Measurements from ENCODE around the gene BBS2.
A peak's percentile ranks its signal among the peaks of the same experiment; 100 is the strongest.

Gene BBS2

GRCh38 chr16:56470232-56470631 is 49.6 kb downstream of the BBS2 start:
- no peak for DNase-seq

GRCh38 chr16:56469748-56470147 is 50.1 kb downstream of the BBS2 start:
- no peak for DNase-seq

- DNase-seq: no peak
These were observed 51.0 kb downstream of the BBS2 start for GRCh38 chr16:56468800-56469199.

GRCh38 chr16:56466344-56466743 is 53.5 kb downstream of the BBS2 start:
- DNase-seq: no peak

- DNase-seq: no peak
These were observed 56.7 kb downstream of the BBS2 start for GRCh38 chr16:56463153-56463552.

- DNase-seq: no peak
These were observed 57.6 kb downstream of the BBS2 start for GRCh38 chr16:56462064-56462796.

GRCh38 chr16:56460101-56460500 is 59.7 kb downstream of the BBS2 start:
- DNase-seq: no peak

- no peak for DNase-seq
These were observed 61.8 kb downstream of the BBS2 start for GRCh38 chr16:56457927-56458470.

- DNase-seq: peak; percentile 8
These were observed 67.8 kb downstream of the BBS2 start for GRCh38 chr16:56451753-56452689.

- peak; percentile 95 for DNase-seq
These were observed 68.7 kb downstream of the BBS2 start, which contains the start of the genes NUDT21 and OGFOD1 for GRCh38 chr16:56450986-56451752. NUDT21 (minus strand) TSS chr16:56451332; CDS start chr16:56451202, 130 bp downstream. OGFOD1 (plus strand) TSS chr16:56451554; CDS start chr16:56451613, 59 bp downstream.

GRCh38 chr16:56450275-56450985 is 69.4 kb downstream of the BBS2 start:
- DNase-seq: no peak

GRCh38 chr16:56448005-56448404 is 71.8 kb downstream of the BBS2 start:
- DNase-seq: no peak

- no peak for DNase-seq
These were observed 72.5 kb downstream of the BBS2 start for GRCh38 chr16:56447286-56447685.

- DNase-seq: no peak
These were observed 81.8 kb downstream of the BBS2 start for GRCh38 chr16:56438038-56438437.

- DNase-seq: no peak
These were observed 83.6 kb downstream of the BBS2 start for GRCh38 chr16:56436258-56436657.

Data from CD4-positive, alpha-beta T cell treated with Interleukin-10 for 1 hour (primary cell).